Measurements from ENCODE around the gene NCKAP5L.

The NCKAP5L gene

DNA sequence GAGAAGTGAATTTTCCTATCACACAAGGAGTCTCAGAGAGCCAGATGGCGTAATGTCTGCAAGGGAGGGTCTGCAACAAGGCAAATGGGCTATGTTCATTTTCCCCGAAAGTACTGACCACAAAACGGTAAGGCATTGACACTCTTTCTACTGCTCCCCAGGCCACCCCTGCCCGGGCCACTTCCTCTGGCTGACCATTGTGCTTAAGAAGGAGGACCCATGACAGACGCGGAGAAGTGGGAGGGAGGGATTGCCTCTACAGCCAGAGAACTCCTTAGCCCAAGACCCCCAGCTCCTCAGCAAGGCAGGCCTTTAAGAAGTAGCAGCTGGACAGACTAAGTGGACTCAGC lies 1.2 kb downstream of the NCKAP5L start:
- TF ChIP-seq, protein P1, sequence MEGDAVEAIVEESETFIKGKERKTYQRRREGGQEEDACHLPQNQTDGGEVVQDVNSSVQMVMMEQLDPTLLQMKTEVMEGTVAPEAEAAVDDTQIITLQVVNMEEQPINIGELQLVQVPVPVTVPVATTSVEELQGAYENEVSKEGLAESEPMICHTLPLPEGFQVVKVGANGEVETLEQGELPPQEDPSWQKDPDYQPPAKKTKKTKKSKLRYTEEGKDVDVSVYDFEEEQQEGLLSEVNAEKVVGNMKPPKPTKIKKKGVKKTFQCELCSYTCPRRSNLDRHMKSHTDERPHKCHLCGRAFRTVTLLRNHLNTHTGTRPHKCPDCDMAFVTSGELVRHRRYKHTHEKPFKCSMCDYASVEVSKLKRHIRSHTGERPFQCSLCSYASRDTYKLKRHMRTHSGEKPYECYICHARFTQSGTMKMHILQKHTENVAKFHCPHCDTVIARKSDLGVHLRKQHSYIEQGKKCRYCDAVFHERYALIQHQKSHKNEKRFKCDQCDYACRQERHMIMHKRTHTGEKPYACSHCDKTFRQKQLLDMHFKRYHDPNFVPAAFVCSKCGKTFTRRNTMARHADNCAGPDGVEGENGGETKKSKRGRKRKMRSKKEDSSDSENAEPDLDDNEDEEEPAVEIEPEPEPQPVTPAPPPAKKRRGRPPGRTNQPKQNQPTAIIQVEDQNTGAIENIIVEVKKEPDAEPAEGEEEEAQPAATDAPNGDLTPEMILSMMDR (IDR thresholded peaks at IDR 0.05; ENCODE audit: extremely low read depth, missing control alignments) = no peak
- DNase-seq (ENCODE audit: low spot score) = no peak

DNA sequence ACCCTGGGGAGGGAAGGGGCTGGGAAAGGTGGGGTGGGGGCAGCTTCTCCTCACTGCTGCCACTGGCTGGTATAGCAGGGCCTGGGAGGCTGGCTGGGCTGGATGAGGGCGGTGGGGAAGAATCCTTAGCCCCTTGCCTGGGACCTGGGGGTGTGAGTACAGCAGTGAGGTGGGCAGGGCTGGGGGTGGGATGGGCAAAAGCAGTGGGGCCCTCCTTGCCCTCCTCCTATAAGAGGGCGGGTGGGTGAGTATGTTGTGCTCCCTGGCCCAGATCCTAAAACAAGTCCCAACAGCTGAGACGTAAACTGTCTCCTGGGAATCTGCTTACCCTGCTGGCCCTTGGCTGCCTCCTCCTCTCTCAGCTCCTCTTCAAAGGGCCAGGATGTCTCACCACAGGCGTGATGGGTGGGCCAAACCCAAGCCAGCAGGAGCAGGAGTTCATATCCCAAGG lies 2.2 kb downstream of the NCKAP5L start:
- TF ChIP-seq, protein P1 (IDR thresholded peaks at IDR 0.05; ENCODE audit: extremely low read depth, missing control alignments) = no peak
- no peak for DNase-seq (ENCODE audit: low spot score)

DNA sequence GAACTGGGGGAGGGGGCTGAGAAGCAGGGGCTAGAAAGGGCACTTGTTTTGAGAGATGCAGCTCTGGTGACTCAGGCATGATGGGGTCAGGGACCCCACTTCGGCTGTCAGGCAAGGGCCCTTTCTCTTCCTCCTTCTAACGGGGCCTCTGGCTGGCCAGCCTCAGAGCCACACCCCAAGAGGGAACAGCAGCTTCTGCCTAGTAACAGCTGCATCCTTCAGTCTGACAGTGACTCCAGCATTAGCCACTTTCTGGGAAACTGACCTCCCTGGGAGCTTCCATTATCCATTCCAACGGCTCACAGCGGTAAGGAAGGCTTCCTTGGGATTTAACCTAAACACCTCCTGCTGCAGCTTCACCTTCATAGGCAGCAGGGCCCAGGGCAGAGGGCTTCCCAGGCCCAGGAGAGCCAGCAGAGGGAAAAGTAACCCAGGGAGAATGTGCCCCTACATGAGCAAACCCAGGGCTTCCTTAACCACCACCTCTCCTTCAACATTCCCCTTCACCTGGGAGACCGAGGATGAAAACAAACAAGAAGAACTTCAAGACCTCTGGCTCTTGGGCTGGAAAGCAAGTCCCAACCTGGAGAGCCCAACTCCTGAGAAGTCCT lies 2.7 kb downstream of the NCKAP5L start:
- DNase-seq (ENCODE audit: low spot score) = no peak
- TF ChIP-seq, protein P1 (IDR thresholded peaks at IDR 0.05; ENCODE audit: extremely low read depth, missing control alignments) = no peak

DNA sequence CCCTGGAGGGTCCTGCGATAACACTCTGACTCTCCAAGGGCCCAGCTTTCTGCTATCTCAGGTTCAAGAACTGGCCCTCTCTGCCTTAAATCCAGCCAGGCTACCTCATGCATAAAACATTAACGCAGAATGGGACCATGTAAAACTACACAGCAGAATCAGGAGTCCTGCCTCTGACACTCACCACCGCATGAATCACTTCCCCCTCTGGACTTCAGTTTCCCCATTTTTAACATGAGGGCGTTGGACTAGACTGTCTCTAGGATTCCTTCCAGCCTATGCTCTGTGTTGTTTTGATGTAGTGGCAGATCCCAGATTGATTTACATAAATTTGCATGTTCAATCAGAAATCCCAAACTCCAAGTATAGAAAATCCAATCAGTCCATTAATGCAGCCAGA lies 3.3 kb downstream of the NCKAP5L start:
- DNase-seq (ENCODE audit: low spot score) = no peak
- TF ChIP-seq, protein P1 (IDR thresholded peaks at IDR 0.05; ENCODE audit: extremely low read depth, missing control alignments) = no peak

DNA sequence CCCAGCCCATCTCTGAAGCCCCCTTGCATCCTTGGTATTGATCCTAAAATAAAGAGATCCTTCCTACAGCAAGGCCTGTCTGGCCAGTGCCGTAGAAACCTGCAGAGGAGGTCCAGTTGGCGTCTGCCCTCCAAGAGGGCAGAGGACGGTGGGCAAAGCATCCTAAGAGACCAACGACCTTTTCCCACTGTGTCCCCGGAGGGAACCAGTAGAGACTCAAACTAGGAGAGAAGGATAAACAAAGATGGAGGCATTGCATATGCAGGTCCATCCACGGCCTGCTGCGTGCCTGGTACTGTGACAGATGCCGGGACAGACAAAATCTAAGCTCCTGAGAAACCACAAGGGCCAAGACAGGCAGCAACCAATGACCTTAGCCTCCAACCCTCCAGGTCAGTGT lies 3.8 kb downstream of the NCKAP5L start:
- no peak for DNase-seq (ENCODE audit: low spot score)
- TF ChIP-seq, protein P1 (IDR thresholded peaks at IDR 0.05; ENCODE audit: extremely low read depth, missing control alignments) = no peak

DNA sequence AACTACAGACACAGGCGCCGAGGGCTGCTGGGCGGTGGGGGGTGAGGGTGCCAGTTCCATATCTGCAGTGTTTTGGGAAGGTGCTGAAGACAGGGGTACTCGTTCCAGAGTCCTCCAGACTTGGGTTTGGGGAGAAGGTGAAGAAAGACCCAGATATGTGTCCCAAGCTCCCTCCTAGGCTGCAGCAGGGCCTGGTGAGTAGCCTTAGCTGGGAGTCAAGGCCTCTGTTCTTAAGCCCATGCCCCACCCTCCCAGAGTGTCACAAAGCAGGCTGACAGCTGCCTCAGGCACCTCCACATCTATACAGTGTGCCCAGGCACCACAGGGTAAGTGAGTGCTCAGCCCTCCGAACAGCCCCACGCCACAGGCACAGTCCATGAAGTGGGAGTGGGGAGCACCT lies 4.3 kb downstream of the NCKAP5L start:
- TF ChIP-seq, protein P1 (IDR thresholded peaks at IDR 0.05; ENCODE audit: extremely low read depth, missing control alignments) = no peak

DNA sequence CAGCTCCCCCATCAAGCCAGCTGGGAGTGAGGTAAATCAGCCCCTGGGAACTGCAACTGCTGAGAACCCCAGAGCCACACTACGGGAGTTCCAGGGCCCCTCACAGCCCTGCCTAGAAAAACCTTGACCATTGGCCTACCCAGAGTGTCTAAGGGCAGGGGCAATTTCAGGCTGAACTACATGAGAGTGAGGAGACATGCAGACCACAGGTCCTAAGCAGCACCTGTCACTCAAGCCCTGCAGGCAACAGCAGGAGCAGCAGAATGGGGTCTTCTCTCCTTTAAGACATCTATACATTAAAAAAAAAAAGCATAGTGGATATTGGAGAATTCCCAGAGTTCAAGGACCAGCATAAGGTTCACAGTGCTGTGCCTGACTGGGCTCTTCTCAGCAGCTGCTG lies 4.9 kb downstream of the NCKAP5L start:
- no peak for DNase-seq (ENCODE audit: low spot score)
- TF ChIP-seq, protein P1 (IDR thresholded peaks at IDR 0.05; ENCODE audit: extremely low read depth, missing control alignments) = no peak

More for the DNA sequence above, 4.3 kb downstream of the NCKAP5L start:
- DNase-seq (ENCODE audit: low spot score) = no peak
